ENCODE measurements around the gene CPNE5.
"Not testable (repeated sequence)": the region's sequence is repeated elsewhere in the genome, so short reads cannot be mapped to it uniquely, and the experiment has no call there.

Gene CPNE5

GRCh38 chr6:36724514-36725390 is 114.5 kb downstream of the CPNE5 start:
- TF ChIP-seq, protein P1, sequence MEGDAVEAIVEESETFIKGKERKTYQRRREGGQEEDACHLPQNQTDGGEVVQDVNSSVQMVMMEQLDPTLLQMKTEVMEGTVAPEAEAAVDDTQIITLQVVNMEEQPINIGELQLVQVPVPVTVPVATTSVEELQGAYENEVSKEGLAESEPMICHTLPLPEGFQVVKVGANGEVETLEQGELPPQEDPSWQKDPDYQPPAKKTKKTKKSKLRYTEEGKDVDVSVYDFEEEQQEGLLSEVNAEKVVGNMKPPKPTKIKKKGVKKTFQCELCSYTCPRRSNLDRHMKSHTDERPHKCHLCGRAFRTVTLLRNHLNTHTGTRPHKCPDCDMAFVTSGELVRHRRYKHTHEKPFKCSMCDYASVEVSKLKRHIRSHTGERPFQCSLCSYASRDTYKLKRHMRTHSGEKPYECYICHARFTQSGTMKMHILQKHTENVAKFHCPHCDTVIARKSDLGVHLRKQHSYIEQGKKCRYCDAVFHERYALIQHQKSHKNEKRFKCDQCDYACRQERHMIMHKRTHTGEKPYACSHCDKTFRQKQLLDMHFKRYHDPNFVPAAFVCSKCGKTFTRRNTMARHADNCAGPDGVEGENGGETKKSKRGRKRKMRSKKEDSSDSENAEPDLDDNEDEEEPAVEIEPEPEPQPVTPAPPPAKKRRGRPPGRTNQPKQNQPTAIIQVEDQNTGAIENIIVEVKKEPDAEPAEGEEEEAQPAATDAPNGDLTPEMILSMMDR (IDR thresholded peaks at IDR 0.05; ENCODE audit: borderline replicate concordance, insufficient read depth, low read depth, low read length), result peak; percentile 43; the same call in 1 of the 2 replicates
- no peak overlapping the region for H3K4me3 ChIP-seq (ENCODE audit: low read depth, low read length)

DNA sequence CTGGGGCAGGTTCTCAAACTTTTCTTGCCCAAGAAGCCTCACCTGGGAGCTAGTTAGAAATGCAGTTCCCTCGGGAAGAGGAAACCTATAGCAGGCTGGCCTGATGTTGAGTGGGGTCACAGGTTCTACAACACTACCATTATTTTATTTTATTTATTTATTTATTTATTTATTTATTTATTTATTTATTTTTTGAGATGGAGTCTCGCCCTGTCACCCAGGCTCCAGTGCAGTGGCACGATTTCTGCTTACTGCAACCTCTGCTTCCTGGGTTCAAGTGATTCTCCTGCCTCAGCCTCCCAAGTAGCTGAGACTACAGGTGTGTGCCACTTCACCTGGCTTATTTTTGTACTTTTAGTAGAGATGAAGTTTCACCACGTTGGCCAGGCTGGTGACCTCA is 115.3 kb downstream of the CPNE5 start:
- H3K4me3 ChIP-seq (ENCODE audit: low read depth, low read length), result not testable (repeated sequence)

DNA sequence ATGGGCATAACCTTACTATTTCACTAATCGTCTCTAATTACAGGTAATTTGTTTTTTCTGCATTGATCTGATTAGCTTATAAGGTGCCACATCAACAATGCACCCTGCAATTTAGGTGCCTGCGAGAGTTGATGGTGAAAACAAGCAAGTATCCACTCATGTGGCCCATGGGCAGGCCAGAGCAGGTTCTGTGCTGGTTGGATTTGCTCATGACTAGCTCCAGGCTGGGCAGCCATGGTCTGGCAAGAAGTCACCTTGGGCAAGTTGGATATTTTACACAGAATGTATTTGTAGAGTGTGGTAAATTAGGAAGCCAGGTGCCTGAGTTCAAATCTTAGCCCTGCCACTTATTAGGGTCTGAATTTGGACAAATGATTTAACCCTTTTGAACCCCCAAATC is 116.4 kb downstream of the CPNE5 start:
- no peak overlapping the region for H3K4me3 ChIP-seq (ENCODE audit: low read depth, low read length)
- TF ChIP-seq, protein P1 (IDR thresholded peaks at IDR 0.05; ENCODE audit: borderline replicate concordance, insufficient read depth, low read depth, low read length), result no peak

- TF ChIP-seq, protein P1 (IDR thresholded peaks at IDR 0.05; ENCODE audit: borderline replicate concordance, insufficient read depth, low read depth, low read length), result no peak
- H3K4me3 ChIP-seq (ENCODE audit: low read depth, low read length), result no peak overlapping the region
Observed at GRCh38 chr6:36722365-36722764, 116.9 kb downstream of the CPNE5 start.

- TF ChIP-seq, protein P1 (IDR thresholded peaks at IDR 0.05; ENCODE audit: borderline replicate concordance, insufficient read depth, low read depth, low read length), result no peak
- no peak overlapping the region for H3K4me3 ChIP-seq (ENCODE audit: low read depth, low read length)
Observed at GRCh38 chr6:36721369-36722140, 117.7 kb downstream of the CPNE5 start.

GRCh38 chr6:36720251-36721141 is 118.7 kb downstream of the CPNE5 start:
- no peak overlapping the region for H3K4me3 ChIP-seq (ENCODE audit: low read depth, low read length)
- TF ChIP-seq, protein P1 (IDR thresholded peaks at IDR 0.05; ENCODE audit: borderline replicate concordance, insufficient read depth, low read depth, low read length), result no peak

- TF ChIP-seq, protein P1 (IDR thresholded peaks at IDR 0.05; ENCODE audit: borderline replicate concordance, insufficient read depth, low read depth, low read length), result no peak
Observed at GRCh38 chr6:36719126-36719525, 120.1 kb downstream of the CPNE5 start.

More at GRCh38 chr6:36719126-36719525, 120.1 kb downstream of the CPNE5 start:
- H3K4me3 ChIP-seq (ENCODE audit: low read depth, low read length), result no peak overlapping the region
